HepG2 (cell line): ENCODE measurements around the gene SNAP91. TPM values are rescaled to one million over a fixed set of nuclear protein-coding genes. Genes with fewer than 3 reads are reported as not detected.

Experiments used
- ATAC-seq: fragments of 200-7000 bp; cut with Tn5 transposase; 3 replicates; pipeline ENCODE4 v1.9.1; 2020; ENCODE audit warnings: mild to moderate bottlenecking, moderate library complexity
- BruUV-seq: library from RNA; stranded (reverse); fragments of 400-500 nt; replicated peaks from 2 replicates; lab custom pipeline; 2021; lab: Mats Ljungman, UMichigan
- CTCF ChIA-PET: fragments of 300-600 bp; formaldehyde crosslinking; extraction: SDS; loops from one replicate; lab custom pipeline; 2021; ENCODE audit warnings: low total read pairs, inconsistent platforms, low intra/inter-chr PET ratio; lab: Yijun Ruan, JAX
- POLR2A ChIA-PET: fragments of 350-600 bp; sonication (Branson Sonifier 250); formaldehyde crosslinking; loops from one replicate; lab custom pipeline; 2020; ENCODE audit warnings: antibody characterized with exemption, inconsistent platforms; lab: Yijun Ruan, JAX
- DNase-seq: peaks from one replicate; pipeline ENCODE4 v3.0.0-alpha.2; 2015; ENCODE audit warnings: low spot score
- FAIRE-seq: peaks from 3 replicates; lab custom pipeline; 2011; peaks lifted over from hg19 to GRCh38; lab: Jason Lieb, UNC
- H2AFZ ChIP-seq: one replicate; pipeline ENCODE4 v1.6.1; 2011; ENCODE audit warnings: low read length, inconsistent platforms
- H3K27ac ChIP-seq: fragments of 300-600 bp; 3 replicates; pipeline ENCODE4 v1.8.0; 2011; ENCODE audit warnings: mixed run types, mild to moderate bottlenecking, mixed read lengths, low read length, inconsistent platforms; ENCODE audit not compliant: insufficient read depth; ENCODE audit errors: extremely low read length
- H3K27me3 ChIP-seq, 2 experiments: fragments of 200-600 bp in 1 of 2; 2 replicates in 1 of 2; 3 replicates in 1 of 2; pipeline versions ENCODE4 v1.6.0 to v1.8.0; 2011; ENCODE audit warnings: low read length in 2 of 2, mild to moderate bottlenecking in 2 of 2, moderate library complexity in 2 of 2, inconsistent platforms in 1 of 2; ENCODE audit not compliant: insufficient read depth in 2 of 2, control insufficient read depth in 1 of 2
- H3K36me3 ChIP-seq, 2 experiments: fragments of 200-600 bp in 1 of 2; replicated peaks in 1 of 2; 2 replicates in 1 of 2; 3 replicates in 1 of 2; pipeline versions ENCODE4 v1.5.1 to v1.8.0; 2011; ENCODE audit warnings: low read length in 2 of 2, inconsistent platforms in 1 of 2; ENCODE audit not compliant: insufficient read depth in 2 of 2, control insufficient read depth in 1 of 2
- H3K4me1 ChIP-seq: 2 replicates; pipeline ENCODE4 v1.5.1; 2012; ENCODE audit warnings: low read length, inconsistent platforms; ENCODE audit not compliant: insufficient read depth
- H3K4me2 ChIP-seq: 2 replicates; pipeline ENCODE4 v1.6.0; 2011; ENCODE audit warnings: low read depth, low read length, inconsistent platforms
- H3K4me3 ChIP-seq, 3 experiments: fragments of 200-600 bp in 1 of 3; sonication (generic), shearing (Covaris generic) in 1 of 3; replicated peaks in 1 of 3; 2 replicates each; pipeline ENCODE4 v1.5.1; 2011 to 2016; ENCODE audit warnings: low read length in 3 of 3, inconsistent platforms in 2 of 3, low read depth in 2 of 3, mild to moderate bottlenecking in 2 of 3, control low read depth in 1 of 3, mixed read lengths in 1 of 3; ENCODE audit not compliant: insufficient read depth in 1 of 3
- H3K79me2 ChIP-seq: one replicate; pipeline ENCODE4 v1.6.1; 2011; ENCODE audit warnings: low read length, inconsistent platforms; ENCODE audit not compliant: insufficient read depth
- H3K9ac ChIP-seq: 2 replicates; pipeline ENCODE4 v1.6.0; 2011; ENCODE audit warnings: mild to moderate bottlenecking, low read depth, low read length, inconsistent platforms; ENCODE audit not compliant: insufficient read depth
- H3K9me3 ChIP-seq: 2 replicates; pipeline ENCODE4 v1.5.1; 2012; ENCODE audit warnings: mild to moderate bottlenecking, low read length
- H4K20me1 ChIP-seq: 2 replicates; pipeline ENCODE4 v1.6.0; 2011; ENCODE audit warnings: inconsistent platforms, mild to moderate bottlenecking, low read length, moderate library complexity; ENCODE audit not compliant: insufficient read depth
- ATF7-NPFF ChIP-seq: sonication (generic); formaldehyde crosslinking; IDR thresholded peaks from 2 replicates; pipeline ENCODE4 v1.8.1; 2023; ENCODE audit warnings: mild to moderate bottlenecking, low read depth, missing genetic modification reagents, moderate library complexity
- HNF4A ChIP-seq: sonication (generic); formaldehyde crosslinking; IDR thresholded peaks from 2 replicates; pipeline ENCODE4 v1.4.0; 2020; ENCODE audit warnings: missing genetic modification reagents
- JUN ChIP-seq: sonication (generic); formaldehyde crosslinking; IDR thresholded peaks from 2 replicates; pipeline ENCODE4 v1.4.0; 2020; ENCODE audit warnings: mild to moderate bottlenecking, missing genetic modification reagents
- MLLT10 ChIP-seq: sonication (generic); formaldehyde crosslinking; IDR thresholded peaks from 2 replicates; pipeline ENCODE4 v1.4.0; 2020; ENCODE audit warnings: missing genetic modification reagents
- MZF1 ChIP-seq: sonication (generic); formaldehyde crosslinking; IDR thresholded peaks from 2 replicates; pipeline ENCODE4 v1.8.1; 2023; ENCODE audit warnings: mild to moderate bottlenecking, missing genetic modification reagents, borderline replicate concordance
- NFIB ChIP-seq: sonication (generic); formaldehyde crosslinking; IDR thresholded peaks from 2 replicates; pipeline ENCODE4 v1.9.0; 2021; ENCODE audit warnings: missing genetic modification reagents, mild to moderate bottlenecking, borderline replicate concordance
- PHB2 ChIP-seq: fragments of 450-650 bp; IDR thresholded peaks from 2 replicates; pipeline ENCODE4 v1.6.1; 2018; ENCODE audit not compliant: partially characterized antibody
- ZNF20 ChIP-seq: sonication (generic); formaldehyde crosslinking; IDR thresholded peaks from 2 replicates; pipeline ENCODE4 v1.4.0; 2020; ENCODE audit warnings: mild to moderate bottlenecking, moderate library complexity, missing genetic modification reagents
- ZNF232 ChIP-seq: sonication (generic); formaldehyde crosslinking; IDR thresholded peaks from 2 replicates; pipeline ENCODE4 v1.4.0; 2020; ENCODE audit warnings: missing genetic modification reagents, borderline replicate concordance
- ZNF382 ChIP-seq: sonication (generic); formaldehyde crosslinking; IDR thresholded peaks from 2 replicates; pipeline ENCODE4 v1.5.0; 2020; ENCODE audit warnings: missing genetic modification reagents, mild to moderate bottlenecking, borderline replicate concordance
- ZNF446 ChIP-seq: sonication (generic); formaldehyde crosslinking; IDR thresholded peaks from 2 replicates; pipeline ENCODE4 v1.5.0; 2020; ENCODE audit warnings: mild to moderate bottlenecking, missing genetic modification reagents
- ZNF678 ChIP-seq: sonication (generic); formaldehyde crosslinking; IDR thresholded peaks from 2 replicates; pipeline ENCODE4 v1.4.0; 2020; ENCODE audit warnings: mild to moderate bottlenecking, missing genetic modification reagents
- WGBS: methylation state at CpG from one replicate; pipeline ENCODE4 v1.1.6; 2017; ENCODE audit warnings: low lambda C conversion rate; 5-methylcytosine and 5-hydroxymethylcytosine counted together
- in situ Hi-C: cut with HindIII; loops from 2 replicates; pipeline ENCODE4 v1.10.0; 2017; ENCODE audit warnings: low pct_unique_long_range_greater_than_20kb; ENCODE audit not compliant: extremely low pct_ligation_motif_present
- intact Hi-C: fragments of 100-400 bp; cut with micrococcal nuclease; formaldehyde crosslinking; loops from one replicate; pipeline ENCODE4 v1.10.0; 2022; ENCODE audit not compliant: unreplicated experiment
- polyA plus RNA-seq, 8 experiments: library from polyadenylated mRNA; depleted of rRNA in 3 of 8; stranded (reverse) in 7 of 8; unstranded in 1 of 8; fragments of >200 nt; fragmentation: Illumina TruSeq in 4 of 8; extraction: Trizol in 4 of 8; gene quantifications; 2 replicates each; pipeline versions ENCODE4 v1.2.1 to v1.2.3, GENCODE V29; 2011 to 2016; ENCODE audit warnings: low read depth in 4 of 8, missing spikeins in 1 of 8, mixed read lengths in 1 of 8; ENCODE audit not compliant: insufficient read depth in 1 of 8
- total RNA-seq, 5 experiments: library from RNA; depleted of rRNA; stranded (reverse); fragments of >200 nt; fragmentation: Illumina TruSeq; extraction: Trizol; gene quantifications; 2 replicates each; pipeline ENCODE4 v1.2.3, GENCODE V29; 2016; ENCODE audit warnings: low read depth in 1 of 5
- TF ChIP-seq, protein P1 (sequence below): sonication (generic); formaldehyde crosslinking; IDR thresholded peaks from 2 replicates; pipeline ENCODE4 v1.5.1; 2020; ENCODE audit warnings: mild to moderate bottlenecking, missing genetic modification reagents, borderline replicate concordance

Gene SNAP91
- total and polyA plus RNA-seq, 2 of the 13 experiments (the other 11 are each of a cell fraction or from before 2014, with no cell fraction given): not detected

DNA sequence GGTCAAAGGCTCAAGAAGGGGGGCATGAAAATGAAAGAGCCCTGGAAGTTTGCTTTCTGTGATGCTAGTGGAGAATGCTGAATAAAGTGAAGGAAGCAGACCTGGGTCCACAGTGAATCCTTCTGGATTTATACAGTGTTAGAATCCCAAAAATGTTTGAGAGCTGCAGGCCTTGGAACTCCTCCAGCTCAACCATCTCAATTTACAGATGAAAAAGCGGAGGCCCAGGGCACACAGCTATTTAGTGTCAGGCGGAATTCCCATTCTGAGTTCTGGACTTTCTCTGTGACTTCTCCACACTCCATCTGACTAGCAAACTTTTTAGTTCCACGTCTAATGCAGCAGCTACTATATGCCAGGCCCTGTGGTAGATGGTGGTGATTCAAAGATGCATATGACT is 198.1 kb downstream of the SNAP91 start:
- H3K27me3 ChIP-seq: peaks cover 0 to 14% of the 10 kb centered on the region in 2 experiments; a peak in 3 of 5 replicates
- no peak overlapping the region for H2AFZ ChIP-seq
- 4% methylated on average over 3 of the region's 3 CpGs for WGBS
- no peak overlapping the region for H3K9ac ChIP-seq
- H3K9me3 ChIP-seq: no peaks in the 10 kb centered on the region
- intact Hi-C loops (loop anchor here (1.0 to 10.0 kb wide), 3 partner anchors 288 to 1256 kb away; partner anchors contain the start of genes DOP1A and UBE3D), in situ Hi-C loops (loop anchor here (5.0 to 25.0 kb wide), 4 partner anchors 93 to 1248 kb away; partner anchors contain the start of genes DOP1A and UBE3D)
- ATAC-seq: no peak
- no peak overlapping the region for H3K4me3 ChIP-seq
- ChIA-PET POLR2A (no interaction called here), CTCF (interaction anchor here (3.4 kb wide), 1 partner anchor 289 kb away, joined by 14 read pairs; no protein-coding TSS in a partner anchor)
- H3K4me2 ChIP-seq: no peak overlapping the region
- no TSS peak for BruUV-seq
- no peaks in the 10 kb centered on the region for H3K79me2 ChIP-seq
- H4K20me1 ChIP-seq: no peaks in the 10 kb centered on the region
- no peak for TF ChIP-seq MZF1 (CRISPR knock-in tag)
- TF ChIP-seq ZNF446: no peak
- TF ChIP-seq ZNF232 (CRISPR knock-in tag): no peak
- no peak for TF ChIP-seq ZNF678 (CRISPR knock-in tag)
- no peak for TF ChIP-seq ATF7-NPFF
- TF ChIP-seq NFIB (CRISPR knock-in tag): no peak
- no peak for TF ChIP-seq MLLT10 (CRISPR knock-in tag)
- TF ChIP-seq JUN (CRISPR knock-in tag): no peak
- TF ChIP-seq ZNF382 (CRISPR knock-in tag): no peak
- TF ChIP-seq ZNF20 (CRISPR knock-in tag): no peak
- TF ChIP-seq, protein P1, sequence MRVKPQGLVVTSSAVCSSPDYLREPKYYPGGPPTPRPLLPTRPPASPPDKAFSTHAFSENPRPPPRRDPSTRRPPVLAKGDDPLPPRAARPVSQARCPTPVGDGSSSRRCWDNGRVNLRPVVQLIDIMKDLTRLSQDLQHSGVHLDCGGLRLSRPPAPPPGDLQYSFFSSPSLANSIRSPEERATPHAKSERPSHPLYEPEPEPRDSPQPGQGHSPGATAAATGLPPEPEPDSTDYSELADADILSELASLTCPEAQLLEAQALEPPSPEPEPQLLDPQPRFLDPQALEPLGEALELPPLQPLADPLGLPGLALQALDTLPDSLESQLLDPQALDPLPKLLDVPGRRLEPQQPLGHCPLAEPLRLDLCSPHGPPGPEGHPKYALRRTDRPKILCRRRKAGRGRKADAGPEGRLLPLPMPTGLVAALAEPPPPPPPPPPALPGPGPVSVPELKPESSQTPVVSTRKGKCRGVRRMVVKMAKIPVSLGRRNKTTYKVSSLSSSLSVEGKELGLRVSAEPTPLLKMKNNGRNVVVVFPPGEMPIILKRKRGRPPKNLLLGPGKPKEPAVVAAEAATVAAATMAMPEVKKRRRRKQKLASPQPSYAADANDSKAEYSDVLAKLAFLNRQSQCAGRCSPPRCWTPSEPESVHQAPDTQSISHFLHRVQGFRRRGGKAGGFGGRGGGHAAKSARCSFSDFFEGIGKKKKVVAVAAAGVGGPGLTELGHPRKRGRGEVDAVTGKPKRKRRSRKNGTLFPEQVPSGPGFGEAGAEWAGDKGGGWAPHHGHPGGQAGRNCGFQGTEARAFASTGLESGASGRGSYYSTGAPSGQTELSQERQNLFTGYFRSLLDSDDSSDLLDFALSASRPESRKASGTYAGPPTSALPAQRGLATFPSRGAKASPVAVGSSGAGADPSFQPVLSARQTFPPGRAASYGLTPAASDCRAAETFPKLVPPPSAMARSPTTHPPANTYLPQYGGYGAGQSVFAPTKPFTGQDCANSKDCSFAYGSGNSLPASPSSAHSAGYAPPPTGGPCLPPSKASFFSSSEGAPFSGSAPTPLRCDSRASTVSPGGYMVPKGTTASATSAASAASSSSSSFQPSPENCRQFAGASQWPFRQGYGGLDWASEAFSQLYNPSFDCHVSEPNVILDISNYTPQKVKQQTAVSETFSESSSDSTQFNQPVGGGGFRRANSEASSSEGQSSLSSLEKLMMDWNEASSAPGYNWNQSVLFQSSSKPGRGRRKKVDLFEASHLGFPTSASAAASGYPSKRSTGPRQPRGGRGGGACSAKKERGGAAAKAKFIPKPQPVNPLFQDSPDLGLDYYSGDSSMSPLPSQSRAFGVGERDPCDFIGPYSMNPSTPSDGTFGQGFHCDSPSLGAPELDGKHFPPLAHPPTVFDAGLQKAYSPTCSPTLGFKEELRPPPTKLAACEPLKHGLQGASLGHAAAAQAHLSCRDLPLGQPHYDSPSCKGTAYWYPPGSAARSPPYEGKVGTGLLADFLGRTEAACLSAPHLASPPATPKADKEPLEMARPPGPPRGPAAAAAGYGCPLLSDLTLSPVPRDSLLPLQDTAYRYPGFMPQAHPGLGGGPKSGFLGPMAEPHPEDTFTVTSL (CRISPR knock-in tag): no peak
- no peak for TF ChIP-seq HNF4A (CRISPR knock-in tag)
- no peak for TF ChIP-seq PHB2
- no peak for FAIRE-seq
- H3K36me3 ChIP-seq: no peaks in the 10 kb centered on the region
- 0 out of 2 replicates have a peak, but pooled peaks cover 14% of the 10 kb centered on the region for H3K4me1 ChIP-seq
- no peak overlapping the region for H3K27ac ChIP-seq
- DNase-seq: no peak
